HG03280 (cell line): ENCODE results near the gene KRTAP29-1.
"Not testable (repeated sequence)": the region's sequence is repeated elsewhere in the genome, so short reads cannot be mapped to it uniquely, and the experiment has no call there.

Experiments
- ATAC-seq: cut with Tn5 transposase; IDR thresholded peaks from one replicate; pipeline ENCODE4 v1.9.1; 2021; ENCODE audit warnings: mild to moderate bottlenecking, moderate library complexity; ENCODE audit not compliant: unreplicated experiment

KRTAP29-1 gene

DNA sequence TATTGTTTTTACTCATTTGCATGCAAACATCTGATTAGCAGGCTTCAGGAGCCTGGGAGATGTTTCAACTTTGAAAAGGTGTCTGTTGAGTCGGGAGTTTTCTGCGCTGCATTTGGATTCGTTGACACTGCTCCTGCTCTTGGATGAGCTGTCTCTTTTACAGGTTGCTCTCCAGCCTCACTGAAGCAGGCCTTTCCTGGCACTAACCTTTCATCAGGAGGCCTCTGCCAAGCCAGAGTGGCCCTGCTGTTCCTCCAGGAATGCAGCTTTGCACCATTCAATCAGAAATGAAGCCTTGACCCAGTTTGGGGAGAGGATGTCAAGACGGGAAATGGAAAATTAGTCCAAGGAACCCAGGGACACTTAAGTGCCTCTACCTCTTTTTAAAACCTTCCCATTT, 330 bp upstream of the KRTAP29-1 start:
- no peak for ATAC-seq

DNA sequence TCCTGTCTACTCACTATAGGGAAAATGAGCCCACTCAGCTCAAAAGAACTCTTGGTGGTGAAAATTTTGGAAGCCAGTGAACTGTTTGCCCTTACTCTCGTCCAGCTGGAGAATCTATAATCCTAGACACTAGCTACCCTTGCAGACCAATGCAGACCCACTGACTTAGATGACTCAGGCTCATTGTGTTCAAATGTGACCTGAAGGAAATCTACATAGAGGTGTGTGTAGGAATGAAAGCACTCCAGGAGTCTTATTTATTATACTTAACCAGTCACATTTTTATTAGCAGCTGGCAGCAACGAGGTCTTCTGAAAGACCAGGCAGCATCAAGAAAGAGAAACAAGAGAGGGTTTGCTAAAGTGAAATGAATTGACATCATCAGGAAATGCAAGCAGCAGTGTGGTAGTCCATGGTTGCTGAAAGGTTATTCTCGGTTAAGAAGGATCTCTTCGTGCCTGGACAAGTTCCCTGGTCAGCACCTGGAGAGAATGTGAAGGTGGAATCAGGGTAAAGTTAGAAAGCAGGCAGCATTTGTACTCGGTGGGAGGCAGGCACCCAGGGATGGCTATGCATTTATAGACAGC, 1.4 kb downstream of the KRTAP29-1 start:
- no peak for ATAC-seq

DNA sequence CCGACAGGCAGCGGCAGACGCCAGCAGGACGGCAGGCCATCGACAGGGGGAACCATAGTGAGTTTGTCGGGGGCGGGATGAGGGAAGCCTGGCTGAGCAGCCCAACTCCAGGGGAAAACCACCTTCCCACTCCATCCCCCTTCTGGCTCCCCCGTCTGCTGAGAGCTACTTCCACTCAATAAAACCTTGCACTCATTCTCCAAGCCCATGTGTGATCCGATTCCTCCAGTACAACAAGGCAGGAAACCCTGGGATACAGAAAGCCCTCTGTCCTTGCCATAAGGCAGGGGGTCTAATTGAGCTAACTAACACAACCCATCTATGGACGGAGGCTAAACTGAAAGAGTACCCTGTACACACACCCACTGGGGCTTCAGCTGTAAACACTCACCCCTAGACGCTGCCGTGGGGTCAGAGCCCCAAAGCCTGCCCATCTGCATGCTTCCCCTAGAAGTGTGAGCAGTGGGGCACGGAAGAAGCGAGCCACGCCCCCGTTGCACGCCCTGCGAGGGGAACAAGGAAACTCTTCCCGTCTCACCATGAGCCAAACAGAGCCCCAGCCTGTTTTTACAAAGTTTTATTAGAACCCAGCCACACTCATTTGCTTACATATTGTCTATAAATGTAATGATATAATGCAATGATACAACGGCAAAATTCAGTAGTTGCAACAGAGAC, 4.1 kb downstream of the KRTAP29-1 start:
- no peak for ATAC-seq

DNA sequence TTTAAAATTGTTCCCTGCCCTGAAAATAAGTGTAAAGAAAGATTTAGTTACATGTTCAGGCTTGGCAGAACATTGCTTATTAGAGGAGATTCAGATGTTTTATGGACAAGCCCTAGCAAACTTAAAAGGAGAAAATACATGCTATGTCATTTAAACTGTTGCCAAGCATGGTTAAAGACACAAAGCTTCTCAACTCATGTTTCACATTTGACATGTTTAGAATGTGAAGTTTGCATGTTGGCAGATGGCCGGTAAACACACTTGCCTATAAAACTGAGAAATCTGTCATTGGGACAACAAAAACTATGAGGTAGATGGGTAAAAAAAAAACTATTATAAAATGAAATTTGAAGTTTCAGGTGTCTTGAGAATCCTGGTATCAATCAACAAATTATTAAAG, 5.8 kb downstream of the KRTAP29-1 start:
- no peak for ATAC-seq

DNA sequence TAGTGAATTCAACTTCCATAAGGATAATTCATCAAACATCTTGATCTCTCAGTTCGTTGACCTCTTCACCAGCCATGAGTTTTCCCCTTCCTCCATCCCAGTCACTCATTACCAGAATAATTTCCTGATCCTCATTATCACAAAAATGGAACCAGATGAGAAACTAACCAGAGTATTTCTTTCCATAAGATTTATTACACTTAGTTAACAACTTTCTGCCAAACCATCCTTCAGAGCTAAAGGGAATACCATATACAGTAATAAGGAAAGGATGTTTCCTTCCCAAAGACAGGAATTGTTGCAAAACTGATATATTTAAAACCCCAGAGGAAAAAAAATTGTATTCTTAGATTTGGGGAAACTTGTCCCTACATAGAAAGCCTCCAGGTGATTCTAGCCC, 8.6 kb downstream of the KRTAP29-1 start:
- no peak for ATAC-seq

DNA sequence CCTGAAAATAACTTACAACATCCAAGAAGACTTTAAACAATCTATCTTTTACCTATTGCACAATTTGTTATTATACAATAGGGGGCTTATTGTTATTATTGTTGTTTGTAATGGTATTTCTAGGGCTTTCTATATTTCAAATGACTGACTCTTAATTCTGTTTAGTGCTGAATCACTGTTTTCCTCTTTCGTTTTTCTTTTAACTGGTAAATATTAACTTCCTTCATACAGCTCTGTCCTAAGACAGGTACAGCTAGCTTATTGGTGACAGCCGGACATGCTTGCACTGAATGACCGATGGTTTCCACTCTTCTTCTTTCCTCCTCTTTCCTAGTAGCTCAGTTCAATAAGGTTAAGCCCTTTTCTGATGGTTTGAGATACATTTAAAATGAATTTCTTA, 15.6 kb downstream of the KRTAP29-1 start:
- ATAC-seq: no peak

DNA sequence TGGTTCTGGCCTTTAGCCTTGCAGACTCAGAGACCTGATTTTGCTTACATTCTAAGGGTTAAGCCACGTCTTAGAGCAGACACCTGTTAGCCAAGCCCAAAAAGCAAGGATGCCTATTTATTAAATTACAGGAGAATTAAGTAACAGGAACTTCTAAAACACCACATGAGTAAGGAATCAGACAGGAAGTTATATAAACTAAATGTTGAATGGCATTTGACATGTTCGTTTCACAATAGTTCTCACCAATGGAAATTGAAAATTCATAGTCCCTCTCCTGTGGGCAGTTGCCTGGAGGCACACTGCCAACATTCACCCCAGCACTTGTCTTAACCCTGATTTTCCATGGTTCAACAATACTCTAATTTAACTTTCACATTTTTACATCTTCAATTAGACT, 18.1 kb downstream of the KRTAP29-1 start:
- ATAC-seq: no peak

DNA sequence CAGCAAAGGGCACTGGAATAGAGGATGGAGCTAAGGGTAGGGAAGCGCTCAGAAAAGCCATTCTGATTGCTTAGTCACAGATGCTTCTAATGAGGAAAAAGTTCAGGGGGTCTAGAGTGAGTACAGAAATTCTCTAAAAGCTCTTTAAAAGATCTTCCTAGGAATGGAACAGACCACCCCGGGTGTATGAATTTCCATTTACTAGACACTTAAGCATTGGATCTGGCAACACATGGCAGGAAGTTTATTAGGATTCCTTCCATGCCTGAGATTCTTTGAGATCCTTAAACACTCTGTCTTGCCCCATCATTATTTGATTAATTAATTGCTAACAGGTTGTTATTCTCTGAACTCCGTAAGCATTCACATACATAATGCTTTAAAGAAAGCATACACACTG, 18.6 kb downstream of the KRTAP29-1 start:
- ATAC-seq: no peak

DNA sequence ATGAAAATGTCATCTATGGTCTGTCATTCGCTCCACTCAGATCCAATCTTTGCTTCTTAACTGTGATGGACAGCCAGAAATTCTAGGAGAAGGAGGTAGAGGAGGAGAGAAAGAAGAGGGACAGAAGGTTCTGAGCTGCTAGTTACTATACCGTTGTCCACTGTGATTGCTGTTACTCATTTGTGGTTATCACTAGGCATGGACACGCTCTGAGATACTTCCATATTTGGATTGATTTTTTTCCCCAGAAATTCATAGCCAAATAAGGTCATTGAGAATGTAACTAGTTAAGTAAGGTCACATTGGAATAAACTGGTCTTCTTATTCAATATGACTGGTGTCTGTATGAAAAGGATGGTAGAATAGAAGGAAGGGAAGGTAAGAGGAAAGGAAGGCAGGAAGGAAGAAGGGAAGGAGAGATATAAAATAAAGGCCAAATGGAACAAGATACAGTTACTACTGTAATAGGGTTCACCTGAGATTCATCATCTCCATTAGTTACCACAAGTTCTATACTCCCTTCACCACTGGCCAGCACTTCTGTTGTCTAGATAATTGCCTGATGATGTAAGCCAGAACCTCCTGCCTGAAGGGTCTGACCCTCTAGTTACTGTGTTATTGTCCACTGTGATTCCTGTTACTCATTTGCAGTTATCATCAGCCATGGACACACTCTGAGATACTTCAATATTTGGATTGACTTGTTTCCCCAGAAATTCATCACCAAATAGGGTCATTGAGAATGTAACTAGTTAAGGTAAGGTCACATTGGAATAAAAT, 24.3 kb downstream of the KRTAP29-1 start:
- ATAC-seq: no peak

DNA sequence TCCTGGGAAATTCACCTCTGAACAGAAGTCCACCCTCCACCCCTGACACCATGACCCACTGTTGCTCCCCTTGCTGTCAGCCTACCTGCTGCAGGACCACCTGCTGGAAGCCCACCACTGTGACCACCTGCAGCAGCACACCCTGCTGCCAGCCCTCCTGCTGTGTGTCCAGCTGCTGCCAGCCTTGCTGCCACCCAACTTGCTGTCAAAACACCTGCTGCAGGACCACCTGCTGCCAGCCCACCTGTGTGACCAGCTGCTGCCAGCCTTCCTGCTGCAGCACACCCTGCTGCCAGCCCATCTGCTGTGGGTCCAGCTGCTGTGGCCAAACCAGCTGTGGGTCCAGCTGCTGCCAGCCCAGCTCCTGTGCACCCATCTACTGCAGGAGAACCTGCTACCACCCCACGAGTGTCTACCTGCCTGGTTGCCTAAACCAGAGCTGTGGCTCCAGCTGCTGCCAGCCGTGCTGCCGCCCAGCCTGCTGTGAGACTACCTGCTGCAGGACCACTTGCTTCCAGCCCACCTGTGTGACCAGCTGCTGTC, 26.9 kb downstream of the KRTAP29-1 start, which contains the start of gene KRTAP9-7:
Gene KRTAP9-7, plus strand, starts transcription at position 51 of the 543 bp plus-strand sequence. Its CDS starts 0 bp downstream, at position 51.
- not testable (repeated sequence) for ATAC-seq

DNA sequence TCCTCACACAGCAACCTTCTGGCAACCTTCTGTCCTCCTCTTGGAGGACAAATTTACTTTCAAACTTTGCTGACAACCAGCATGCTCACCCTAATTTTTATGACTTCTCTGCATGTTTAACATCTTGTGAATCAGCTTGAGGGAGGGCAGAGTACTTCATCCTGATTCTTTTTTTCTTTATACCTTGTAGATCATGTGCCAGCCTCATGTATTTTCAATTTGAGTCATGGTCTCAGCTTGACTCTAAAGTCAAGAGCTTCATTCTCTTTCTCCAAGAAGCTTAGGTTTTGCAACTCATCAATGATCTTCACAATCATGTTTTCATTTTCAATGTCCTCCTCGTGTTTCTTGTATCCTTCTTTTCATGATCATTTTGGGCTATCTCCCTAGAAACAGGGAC, 30.8 kb downstream of the KRTAP29-1 start:
- ATAC-seq: no peak

DNA sequence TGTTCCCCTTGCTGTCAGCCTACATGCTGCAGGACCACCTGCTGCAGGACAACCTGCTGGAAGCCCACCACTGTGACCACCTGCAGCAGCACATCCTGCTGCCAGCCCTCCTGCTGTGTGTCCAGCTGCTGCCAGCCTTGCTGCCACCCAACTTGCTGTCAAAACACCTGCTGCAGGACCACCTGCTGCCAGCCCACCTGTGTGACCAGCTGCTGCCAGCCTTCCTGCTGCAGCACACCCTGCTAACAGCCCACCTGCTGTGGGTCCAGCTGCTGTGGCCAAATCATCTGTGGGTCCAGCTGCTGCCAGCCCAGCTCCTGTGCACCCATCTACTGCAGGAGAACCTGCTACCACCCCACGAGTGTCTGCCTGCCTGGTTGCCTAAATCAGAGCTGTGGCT, 31.3 kb downstream of the KRTAP29-1 start:
- ATAC-seq: not testable (repeated sequence)

DNA sequence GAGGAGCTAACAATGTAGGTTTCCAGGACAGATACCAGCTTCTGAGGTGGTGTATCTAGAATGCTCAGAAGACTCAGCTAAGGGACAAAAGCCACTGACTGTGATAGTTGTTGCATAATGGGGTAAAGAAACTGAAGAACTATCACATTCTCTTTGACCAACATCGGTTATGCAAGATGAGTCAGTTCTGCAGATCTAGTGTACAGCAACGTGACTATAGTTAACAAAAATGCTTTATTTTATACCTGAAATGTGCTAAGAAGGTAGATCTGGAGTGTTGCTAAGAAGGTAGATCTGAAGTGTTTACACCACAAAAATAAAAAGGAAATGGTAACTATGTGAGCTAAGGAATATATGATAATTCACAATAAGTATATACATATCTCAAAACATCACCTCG, 34.9 kb downstream of the KRTAP29-1 start:
- no peak for ATAC-seq

DNA sequence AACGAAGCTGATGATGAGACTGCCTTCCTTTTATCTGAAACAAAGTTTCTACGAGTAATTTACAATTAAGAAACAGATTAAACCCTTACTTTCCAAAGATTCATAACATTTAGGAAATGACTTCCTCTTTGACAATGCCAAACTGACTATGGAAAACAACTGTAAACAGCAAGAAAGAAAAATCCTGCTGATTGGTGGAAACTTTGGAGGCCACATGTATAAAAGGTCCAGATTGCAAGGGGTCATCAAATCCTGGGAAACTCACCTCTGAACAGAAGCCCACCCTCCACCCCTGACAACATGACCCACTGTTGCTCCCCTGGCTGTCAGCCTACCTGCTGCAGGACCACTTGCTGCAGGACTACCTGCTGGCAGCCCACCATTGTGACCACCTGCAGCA, 37.6 kb downstream of the KRTAP29-1 start, which contains the start of gene KRTAP9-6:
Gene KRTAP9-6, plus strand, starts transcription at position 301 of the 400 bp plus-strand sequence. Its CDS starts 0 bp downstream, at position 301.
- no peak for ATAC-seq

DNA sequence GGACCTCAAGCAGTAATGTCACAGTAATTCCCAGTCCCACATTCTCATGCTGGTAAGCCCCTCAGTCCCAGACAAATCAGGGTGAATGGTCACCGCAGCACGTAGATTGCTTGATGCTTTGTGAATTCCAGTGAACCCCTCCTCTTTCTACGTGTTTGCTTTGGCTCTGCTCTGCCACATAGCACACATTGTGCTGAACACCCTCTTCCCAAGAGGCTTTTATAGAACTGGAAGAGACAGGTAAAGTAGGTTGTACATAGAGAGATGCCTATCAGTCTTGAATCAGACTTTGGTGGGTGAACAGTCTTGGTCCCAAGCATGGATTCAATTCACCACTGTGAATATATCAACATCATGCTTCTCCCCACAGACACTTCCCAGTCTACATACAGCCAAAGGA, 38.1 kb downstream of the KRTAP29-1 start:
- no peak for ATAC-seq

DNA sequence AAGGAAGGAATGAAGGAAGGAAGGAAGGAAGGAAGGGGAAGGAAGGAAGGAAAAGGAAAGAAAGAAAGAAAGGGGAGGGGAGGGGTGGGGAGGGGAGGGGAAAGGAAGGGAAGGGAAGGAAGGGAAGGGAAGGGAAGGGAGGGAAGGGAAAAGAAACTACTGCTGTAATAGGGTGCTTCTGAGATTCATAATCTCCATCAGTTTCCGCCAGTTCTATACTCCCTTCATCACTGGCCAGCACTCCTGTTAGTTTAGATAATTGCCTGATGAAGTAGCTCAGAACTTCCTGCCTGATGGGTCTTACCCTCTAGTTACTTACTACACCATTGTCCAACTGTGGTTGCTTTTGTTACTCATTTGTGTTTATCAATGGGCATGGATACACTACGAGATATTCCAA, 39.4 kb downstream of the KRTAP29-1 start:
- no peak for ATAC-seq

DNA sequence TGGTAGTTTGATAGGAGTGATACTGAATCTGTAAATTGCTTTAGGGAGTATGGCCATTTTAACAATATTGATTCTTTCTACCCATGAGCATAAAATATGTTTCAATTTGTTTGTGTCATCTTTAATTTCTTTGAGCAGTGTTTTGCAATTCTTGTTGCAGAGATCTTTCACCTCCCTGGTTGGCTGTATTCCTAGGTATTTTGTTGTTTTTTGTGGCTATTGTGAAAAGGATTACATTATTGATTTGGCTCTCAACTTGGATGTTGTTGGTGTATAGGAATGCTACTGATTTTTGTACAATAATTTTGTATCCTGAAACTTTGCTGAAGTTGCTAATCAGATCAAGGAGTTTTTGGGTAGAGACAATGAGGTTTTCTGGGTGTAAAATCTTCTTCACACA, 44.2 kb downstream of the KRTAP29-1 start:
- ATAC-seq: no peak

DNA sequence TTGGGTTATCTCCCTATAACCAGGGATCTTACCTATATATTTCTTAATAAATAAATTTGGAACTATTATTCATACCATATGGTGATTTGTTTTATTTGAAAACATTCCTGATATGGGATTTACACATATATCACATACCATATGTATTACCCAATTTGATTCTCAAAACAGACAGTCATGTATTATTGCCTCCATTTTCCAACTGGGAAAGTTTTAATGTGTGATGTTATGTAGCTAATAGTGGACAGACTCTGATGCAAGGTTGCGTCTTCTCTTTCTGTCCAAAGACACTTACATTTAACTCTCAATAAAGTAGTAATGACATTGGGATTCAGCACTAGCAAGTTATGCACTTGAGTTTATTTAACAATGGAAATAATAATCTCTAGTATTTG, 46.4 kb downstream of the KRTAP29-1 start:
- no peak for ATAC-seq

DNA sequence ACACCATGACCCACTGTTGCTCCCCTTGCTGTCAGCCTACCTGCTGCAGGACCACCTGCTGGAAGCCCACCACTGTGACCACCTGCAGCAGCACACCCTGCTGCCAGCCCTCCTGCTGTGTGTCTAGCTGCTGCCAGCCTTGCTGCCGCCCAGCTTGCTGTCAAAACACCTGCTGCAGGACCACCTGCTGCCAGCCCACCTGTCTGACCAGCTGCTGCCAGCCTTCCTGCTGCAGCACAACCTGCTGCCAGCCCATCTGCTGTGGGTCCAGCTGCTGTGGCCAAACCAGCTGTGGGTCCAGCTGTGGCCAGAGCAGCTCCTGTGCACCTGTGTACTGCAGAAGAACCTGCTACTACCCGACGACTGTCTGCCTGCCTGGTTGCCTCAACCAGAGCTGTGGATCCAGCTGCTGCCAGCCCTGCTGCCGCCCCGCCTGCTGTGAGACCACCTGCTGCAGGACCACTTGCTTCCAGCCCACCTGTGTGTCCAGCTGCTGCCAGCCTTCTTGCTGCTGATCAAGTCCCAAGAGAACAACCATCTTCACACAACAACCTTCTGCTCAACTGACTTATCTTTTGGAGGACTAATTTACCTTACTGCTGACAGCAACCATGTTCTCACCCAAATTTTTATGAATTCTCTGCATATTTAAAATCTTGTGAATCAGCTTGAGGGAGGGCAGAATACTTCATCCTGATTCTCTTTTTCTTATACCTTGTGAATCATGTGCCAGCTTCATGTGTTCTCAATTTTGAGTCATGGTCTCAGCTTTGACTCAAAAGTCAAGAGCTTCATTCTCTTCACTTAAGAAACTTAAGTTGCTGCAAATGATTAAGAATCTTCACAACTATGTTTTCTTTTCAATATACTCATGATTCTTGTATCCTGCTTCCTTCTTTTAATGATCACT, 47.0 kb downstream of the KRTAP29-1 start, which contains the start of gene KRTAP9-9:
Gene KRTAP9-9, plus strand, starts transcription at position 4 of the 910 bp plus-strand sequence.
- ATAC-seq: not testable (repeated sequence)

DNA sequence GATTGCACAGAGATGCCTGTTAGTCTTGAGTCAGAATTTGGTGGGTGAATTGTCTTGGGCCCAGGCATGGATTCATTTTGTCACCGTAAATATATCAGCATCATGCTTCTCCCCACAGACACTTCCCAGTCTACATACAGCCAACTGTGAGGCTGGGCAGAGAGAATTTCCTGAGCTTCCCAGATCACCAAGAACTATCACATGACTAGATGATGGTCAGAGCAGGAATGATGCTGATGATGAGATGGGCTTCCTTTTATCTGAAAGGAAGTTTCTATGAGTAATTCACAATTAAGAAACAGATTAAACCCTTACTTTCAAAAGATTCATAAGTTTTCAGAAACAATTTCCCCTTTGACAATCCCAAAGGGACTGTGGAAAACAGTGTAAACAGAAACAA, 47.8 kb downstream of the KRTAP29-1 start:
- no peak for ATAC-seq
